HTERT RPE-1 (cell line): ENCODE results near the gene TIGD1.

ENCODE experiments used
- in situ Hi-C: fragments of 300-500 bp; cut with MboI; formaldehyde crosslinking; loops from 4 replicates; pipeline ENCODE4 v1.14.3; 2020; ENCODE audit warnings: low sequenced_read_pairs

The TIGD1 gene

GRCh38 chr2:232550354-232551249, at the start of gene TIGD1, which contains the start of gene EIF4E2:
Gene TIGD1, minus strand, starts transcription at chr2:232550557. Its CDS starts 675 bp downstream, at chr2:232549882.
Gene EIF4E2, plus strand, starts transcription at chr2:232550689. Its CDS starts 36 bp downstream, at chr2:232550725.
- in situ Hi-C loops = no loop called here

GRCh38 chr2:232598293-232598692, 47.9 kb upstream of the TIGD1 start:
- in situ Hi-C loops = no loop called here

- in situ Hi-C loops = no loop called here
Measured at GRCh38 chr2:232597362-232598079, 47.2 kb upstream of the TIGD1 start.

- in situ Hi-C loops = no loop called here
Measured at GRCh38 chr2:232593982-232594381, 43.6 kb upstream of the TIGD1 start.

- in situ Hi-C loops = no loop called here
Measured at GRCh38 chr2:232592772-232593395, 42.5 kb upstream of the TIGD1 start.

- in situ Hi-C loops = no loop called here
Measured at GRCh38 chr2:232588680-232589585, 38.6 kb upstream of the TIGD1 start.

- in situ Hi-C loops = no loop called here
Measured at GRCh38 chr2:232588031-232588430, 37.7 kb upstream of the TIGD1 start.

GRCh38 chr2:232587512-232587911, 37.2 kb upstream of the TIGD1 start:
- in situ Hi-C loops = no loop called here

GRCh38 chr2:232586943-232587505, 36.7 kb upstream of the TIGD1 start:
- in situ Hi-C loops = no loop called here

GRCh38 chr2:232584238-232584637, 33.9 kb upstream of the TIGD1 start:
- in situ Hi-C loops = no loop called here

- in situ Hi-C loops = no loop called here
Measured at GRCh38 chr2:232581725-232582124, 31.4 kb upstream of the TIGD1 start.

GRCh38 chr2:232580648-232580981, 30.3 kb upstream of the TIGD1 start:
- in situ Hi-C loops = no loop called here

GRCh38 chr2:232578626-232579025, 28.3 kb upstream of the TIGD1 start:
- in situ Hi-C loops = no loop called here

- in situ Hi-C loops = no loop called here
Measured at GRCh38 chr2:232577841-232578240, 27.5 kb upstream of the TIGD1 start.

- in situ Hi-C loops = no loop called here
Measured at GRCh38 chr2:232576995-232577394, 26.6 kb upstream of the TIGD1 start.

GRCh38 chr2:232575404-232575746, 25.0 kb upstream of the TIGD1 start:
- in situ Hi-C loops = no loop called here

GRCh38 chr2:232574674-232575403, 24.5 kb upstream of the TIGD1 start:
- in situ Hi-C loops = no loop called here

- in situ Hi-C loops = no loop called here
Measured at GRCh38 chr2:232573771-232574435, 23.5 kb upstream of the TIGD1 start.

- in situ Hi-C loops = no loop called here
Measured at GRCh38 chr2:232573042-232573441, 22.7 kb upstream of the TIGD1 start.
